ENCODE results near the gene ARSD. TPM values are rescaled to one million over a fixed set of nuclear protein-coding genes. Genes with fewer than 3 reads are reported as not detected.
A peak's percentile ranks its signal among the peaks of the same experiment; 100 is the strongest.

ARSD gene
- polyA plus RNA-seq, 3 donors: 19.2 to 28.6 (median 19.7) TPM

DNA sequence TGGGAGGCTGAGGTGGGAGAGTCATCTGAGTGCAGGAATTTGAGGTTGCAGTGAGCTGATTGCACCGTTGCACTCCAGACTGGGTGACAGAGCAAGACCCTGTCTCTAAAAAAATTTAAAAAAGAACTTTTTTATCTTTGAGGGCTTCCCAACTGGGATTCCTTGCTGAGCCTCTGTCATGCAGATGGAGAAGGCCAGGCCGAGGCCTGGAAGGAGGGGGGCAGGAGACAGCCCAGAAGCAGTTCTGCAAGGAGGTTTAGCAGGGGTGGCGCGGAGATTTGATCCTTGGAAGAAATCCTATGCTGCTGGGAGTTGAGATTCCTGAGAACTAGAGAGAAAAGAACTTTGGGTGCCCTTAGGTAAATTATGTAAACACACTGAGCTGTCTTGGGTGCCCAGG lies 2.5 kb upstream of the ARSD start:
- H3K4me1 Mint-ChIP-seq: peaks cover 46% of the 10 kb centered on the region
- Histone ChIP-seq H3K36me3 (replicated peaks in 1 of 2; ENCODE audit: control insufficient read depth in 1 of 2, insufficient read depth in 2 of 2, low read length in 2 of 2) (no peaks in the 10 kb centered on the region), H3K4me1 (ENCODE audit: control insufficient read depth in 1 of 2, insufficient read depth in 2 of 2, low read length in 2 of 2) (peaks cover 44 to 58% of the 10 kb centered on the region in 2 donors), H2AFZ (ENCODE audit: insufficient read depth, low read depth, low read length, poor library complexity, severe bottlenecking) (no peak overlapping the region), H3K4me3 (replicated peaks in 1 of 3; ENCODE audit: low read depth in 2 of 3, low read length in 3 of 3) (no peak overlapping the region), H3K9me3 (replicated peaks in 1 of 2; ENCODE audit: control insufficient read depth in 1 of 2, insufficient read depth in 1 of 2, low read length in 2 of 2) (peaks cover 0 to 6% of the 10 kb centered on the region in 2 donors), H3K79me2 (ENCODE audit: insufficient read depth, low read length) (no peaks in the 10 kb centered on the region), H3K27me3 (ENCODE audit: control insufficient read depth in 2 of 2, insufficient read depth in 2 of 2, low read length in 2 of 2) (no peaks in the 10 kb centered on the region), H3K27ac (ENCODE audit: low read depth in 1 of 2, low read length in 2 of 2) (no peak overlapping the region), H3K4me2 (replicated peaks; ENCODE audit: extremely low read depth, low read length, poor library complexity, severe bottlenecking) (no peak overlapping the region), H3K9ac (ENCODE audit: insufficient read depth, low read length, poor library complexity, severe bottlenecking) (no peak overlapping the region), H4K20me1 (ENCODE audit: insufficient read depth, low read length) (no peaks in the 10 kb centered on the region)
- WGBS (ENCODE audit: insufficient coverage): 100% methylated on average over 1 of the region's 4 CpGs
- H3K27ac Mint-ChIP-seq: peak overlapping the region in 3 of 7 donors; percentile 32 to 69 (median 64)
- intact Hi-C loops (cut with micrococcal nuclease): no loop called here
- TF ChIP-seq, protein P1, sequence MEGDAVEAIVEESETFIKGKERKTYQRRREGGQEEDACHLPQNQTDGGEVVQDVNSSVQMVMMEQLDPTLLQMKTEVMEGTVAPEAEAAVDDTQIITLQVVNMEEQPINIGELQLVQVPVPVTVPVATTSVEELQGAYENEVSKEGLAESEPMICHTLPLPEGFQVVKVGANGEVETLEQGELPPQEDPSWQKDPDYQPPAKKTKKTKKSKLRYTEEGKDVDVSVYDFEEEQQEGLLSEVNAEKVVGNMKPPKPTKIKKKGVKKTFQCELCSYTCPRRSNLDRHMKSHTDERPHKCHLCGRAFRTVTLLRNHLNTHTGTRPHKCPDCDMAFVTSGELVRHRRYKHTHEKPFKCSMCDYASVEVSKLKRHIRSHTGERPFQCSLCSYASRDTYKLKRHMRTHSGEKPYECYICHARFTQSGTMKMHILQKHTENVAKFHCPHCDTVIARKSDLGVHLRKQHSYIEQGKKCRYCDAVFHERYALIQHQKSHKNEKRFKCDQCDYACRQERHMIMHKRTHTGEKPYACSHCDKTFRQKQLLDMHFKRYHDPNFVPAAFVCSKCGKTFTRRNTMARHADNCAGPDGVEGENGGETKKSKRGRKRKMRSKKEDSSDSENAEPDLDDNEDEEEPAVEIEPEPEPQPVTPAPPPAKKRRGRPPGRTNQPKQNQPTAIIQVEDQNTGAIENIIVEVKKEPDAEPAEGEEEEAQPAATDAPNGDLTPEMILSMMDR (IDR thresholded peaks at IDR 0.05): no peak
- peaks cover 0 to 6% of the 10 kb centered on the region in 2 donors for H3K36me3 Mint-ChIP-seq
- H3K4me3 Mint-ChIP-seq: no peak overlapping the region
- peaks cover 0 to 2% (median 0%) of the 10 kb centered on the region in 3 donors for H3K27me3 Mint-ChIP-seq (ENCODE audit: low read depth in 3 of 3)
- no peak for DNase-seq
- H3K9me3 Mint-ChIP-seq: peaks cover 0 to 17% (median 10%) of the 10 kb centered on the region in 7 donors

DNA sequence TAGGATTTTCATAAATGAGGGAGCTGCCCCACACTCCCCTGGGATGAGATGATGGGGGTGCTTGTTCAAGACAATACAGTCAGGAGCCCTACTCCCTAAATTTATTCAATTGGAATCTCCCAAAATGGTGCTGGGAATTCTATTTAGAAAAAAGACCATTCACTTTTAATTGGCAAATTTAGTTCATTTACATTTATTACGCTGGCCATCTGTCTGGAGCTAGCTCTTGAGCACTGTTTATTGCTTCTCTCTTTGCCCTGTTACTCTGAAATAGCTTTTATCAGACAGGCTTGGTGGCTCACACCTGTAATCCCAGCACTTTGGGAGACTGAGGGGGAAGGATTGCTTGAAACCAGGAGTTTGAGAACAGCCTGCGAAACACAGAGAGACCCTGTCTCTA lies 2.0 kb upstream of the ARSD start:
- TF ChIP-seq, protein P1 (IDR thresholded peaks at IDR 0.05): no peak
- peak overlapping the region in 3 of 7 donors; percentile 26 to 63 (median 50) for H3K27ac Mint-ChIP-seq
- Histone ChIP-seq H3K36me3 (replicated peaks in 1 of 2; ENCODE audit: control insufficient read depth in 1 of 2, insufficient read depth in 2 of 2, low read length in 2 of 2) (no peaks in the 10 kb centered on the region), H3K9ac (ENCODE audit: insufficient read depth, low read length, poor library complexity, severe bottlenecking) (no peak overlapping the region), H3K79me2 (ENCODE audit: insufficient read depth, low read length) (no peaks in the 10 kb centered on the region), H3K4me1 (ENCODE audit: control insufficient read depth in 1 of 2, insufficient read depth in 2 of 2, low read length in 2 of 2) (peaks cover 44 to 57% of the 10 kb centered on the region in 2 donors), H3K27ac (ENCODE audit: low read depth in 1 of 2, low read length in 2 of 2) (no peak overlapping the region), H3K4me2 (replicated peaks; ENCODE audit: extremely low read depth, low read length, poor library complexity, severe bottlenecking) (no peak overlapping the region), H3K4me3 (replicated peaks in 1 of 3; ENCODE audit: low read depth in 2 of 3, low read length in 3 of 3) (no peak overlapping the region), H2AFZ (ENCODE audit: insufficient read depth, low read depth, low read length, poor library complexity, severe bottlenecking) (no peak overlapping the region), H3K9me3 (replicated peaks in 1 of 2; ENCODE audit: control insufficient read depth in 1 of 2, insufficient read depth in 1 of 2, low read length in 2 of 2) (peaks cover 0 to 6% of the 10 kb centered on the region in 2 donors), H3K27me3 (ENCODE audit: control insufficient read depth in 2 of 2, insufficient read depth in 2 of 2, low read length in 2 of 2) (no peaks in the 10 kb centered on the region), H4K20me1 (ENCODE audit: insufficient read depth, low read length) (no peaks in the 10 kb centered on the region)
- no peak overlapping the region for H3K4me3 Mint-ChIP-seq
- intact Hi-C loops (cut with micrococcal nuclease): no loop called here
- peaks cover 0 to 17% (median 10%) of the 10 kb centered on the region in 7 donors for H3K9me3 Mint-ChIP-seq
- peaks cover 46% of the 10 kb centered on the region for H3K4me1 Mint-ChIP-seq
- 100% methylated on average over 1 of the region's 2 CpGs for WGBS (ENCODE audit: insufficient coverage)
- H3K36me3 Mint-ChIP-seq: peaks cover 0 to 10% of the 10 kb centered on the region in 2 donors
- no peak for DNase-seq
- peaks cover 0 to 2% (median 0%) of the 10 kb centered on the region in 3 donors for H3K27me3 Mint-ChIP-seq (ENCODE audit: low read depth in 3 of 3)
